ENCODE data around the gene CFAP73.

The CFAP73 gene

DNA sequence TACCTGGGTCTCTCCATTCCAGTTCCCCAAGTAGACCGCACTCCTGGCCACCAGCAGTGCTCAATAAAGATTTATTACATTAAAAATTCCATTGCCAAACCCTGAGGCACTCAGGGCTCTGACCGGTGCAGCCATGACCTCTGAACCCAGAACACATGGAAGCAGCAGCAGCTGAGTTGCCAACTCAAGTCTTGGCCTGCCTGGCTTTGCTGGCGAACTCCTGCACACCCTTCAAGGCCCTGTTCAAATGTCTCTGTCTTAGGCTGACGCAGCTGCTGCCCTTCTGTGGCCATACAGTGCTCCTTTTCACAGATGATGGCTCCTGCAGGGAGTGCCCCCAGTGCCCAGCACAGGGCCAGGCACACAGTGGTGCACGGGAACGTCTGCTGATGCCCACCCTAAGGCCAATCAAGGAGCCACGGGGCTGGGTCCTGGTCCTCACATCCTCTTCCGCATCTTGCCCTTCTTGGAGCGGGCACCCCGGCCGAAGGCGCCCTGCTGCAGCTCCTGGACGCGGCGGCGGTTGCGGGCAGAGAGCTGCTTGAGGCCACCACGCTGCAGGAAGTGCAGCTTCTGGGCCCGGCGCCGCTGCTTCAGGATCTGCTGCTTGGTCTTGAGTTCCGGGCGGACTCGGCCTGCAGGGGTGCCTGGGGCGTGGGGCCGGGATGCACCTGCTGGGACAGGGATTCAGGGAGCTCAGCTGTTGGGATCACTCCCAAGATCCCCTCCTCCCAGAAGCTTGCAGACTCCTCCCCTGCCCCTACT is 9.1 kb downstream of the CFAP73 start:
- Histone ChIP-seq H3K36me3 (ENCODE audit: insufficient read depth, low read depth, low read length) (peaks cover 48% of the 10 kb centered on the region), H3K4me3 (ENCODE audit: low read length) (no peak overlapping the region), H3K4me1 (ENCODE audit: insufficient read depth, low read length) (peaks cover 7% of the 10 kb centered on the region; the same call in 1 of the 2 replicates), H3K27ac (ENCODE audit: low read length) (no peak overlapping the region), H3K9ac (ENCODE audit: low read depth, low read length) (no peak overlapping the region), H3K27me3 (ENCODE audit: insufficient read depth, low read length) (peaks cover 25% of the 10 kb centered on the region), H3K9me3 (ENCODE audit: insufficient read depth, low read depth, low read length) (no peaks in the 10 kb centered on the region)

DNA sequence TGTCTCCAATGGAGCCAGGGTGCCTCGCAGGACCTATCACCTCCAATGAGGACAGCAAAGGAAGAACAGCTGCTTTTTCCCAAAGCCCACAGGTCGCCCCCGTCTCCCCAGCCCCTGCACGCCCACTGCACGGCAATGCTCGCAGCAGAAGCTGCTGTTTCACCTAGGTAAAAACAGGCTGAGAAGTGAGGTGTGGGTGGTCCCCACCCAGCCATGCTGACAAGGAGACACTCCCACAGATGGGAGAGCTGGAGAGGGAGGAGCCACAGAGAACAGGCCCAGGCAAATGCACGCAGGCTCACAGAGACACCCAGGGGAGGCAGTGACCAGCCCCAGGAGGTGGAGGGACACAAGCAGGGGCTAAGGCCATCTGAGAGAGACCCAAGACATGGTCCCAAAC is 10.4 kb downstream of the CFAP73 start:
- H3K4me1 ChIP-seq (ENCODE audit: insufficient read depth, low read length), result peaks cover 7% of the 10 kb centered on the region; the same call in 1 of the 2 replicates
- H3K4me3 ChIP-seq (ENCODE audit: low read length), result no peak overlapping the region
- no peak overlapping the region for H3K27ac ChIP-seq (ENCODE audit: low read length)
- no peaks in the 10 kb centered on the region for H3K9me3 ChIP-seq (ENCODE audit: insufficient read depth, low read depth, low read length)
- peaks cover 12% of the 10 kb centered on the region for H3K27me3 ChIP-seq (ENCODE audit: insufficient read depth, low read length)
- no peak overlapping the region for H3K9ac ChIP-seq (ENCODE audit: low read depth, low read length)
- H3K36me3 ChIP-seq (ENCODE audit: insufficient read depth, low read depth, low read length), result peaks cover 57% of the 10 kb centered on the region

DNA sequence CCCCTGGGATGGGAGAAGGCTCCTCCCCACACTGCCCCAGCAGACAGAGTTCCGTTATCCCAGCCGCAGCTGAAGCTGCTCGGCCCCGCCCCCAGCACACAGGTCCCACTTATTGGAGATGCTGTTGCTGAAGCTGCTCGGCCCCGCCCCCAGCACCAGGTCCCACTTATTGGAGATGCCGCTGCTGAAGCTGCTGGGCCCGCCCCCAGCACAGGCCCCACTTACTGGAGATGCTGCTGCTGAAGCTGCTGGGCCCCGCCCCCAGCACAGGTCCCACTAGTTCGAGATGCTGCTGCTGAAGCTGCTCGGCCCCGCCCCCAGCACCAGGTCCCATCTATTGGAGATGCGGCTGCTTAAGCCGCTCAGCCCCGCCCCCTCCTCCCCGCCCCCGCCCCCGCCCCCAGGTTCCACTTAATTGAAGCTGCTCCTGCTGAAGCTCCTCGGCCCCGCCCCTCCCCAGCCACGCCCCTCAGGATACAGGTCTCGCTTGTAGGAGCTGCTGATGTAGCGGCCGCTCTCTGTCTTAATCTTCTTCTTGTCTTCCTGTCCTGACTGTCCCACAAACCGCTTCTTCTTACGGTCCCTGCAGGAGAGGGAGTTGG is 12.0 kb downstream of the CFAP73 start:
- Histone ChIP-seq H3K36me3 (ENCODE audit: insufficient read depth, low read depth, low read length) (peaks cover 73% of the 10 kb centered on the region), H3K27me3 (ENCODE audit: insufficient read depth, low read length) (no peaks in the 10 kb centered on the region), H3K9me3 (ENCODE audit: insufficient read depth, low read depth, low read length) (no peaks in the 10 kb centered on the region), H3K9ac (ENCODE audit: low read depth, low read length) (no peak overlapping the region), H3K4me3 (ENCODE audit: low read length) (no peak overlapping the region), H3K27ac (ENCODE audit: low read length) (no peak overlapping the region), H3K4me1 (ENCODE audit: insufficient read depth, low read length) (peaks cover 7% of the 10 kb centered on the region; the same call in 1 of the 2 replicates)

DNA sequence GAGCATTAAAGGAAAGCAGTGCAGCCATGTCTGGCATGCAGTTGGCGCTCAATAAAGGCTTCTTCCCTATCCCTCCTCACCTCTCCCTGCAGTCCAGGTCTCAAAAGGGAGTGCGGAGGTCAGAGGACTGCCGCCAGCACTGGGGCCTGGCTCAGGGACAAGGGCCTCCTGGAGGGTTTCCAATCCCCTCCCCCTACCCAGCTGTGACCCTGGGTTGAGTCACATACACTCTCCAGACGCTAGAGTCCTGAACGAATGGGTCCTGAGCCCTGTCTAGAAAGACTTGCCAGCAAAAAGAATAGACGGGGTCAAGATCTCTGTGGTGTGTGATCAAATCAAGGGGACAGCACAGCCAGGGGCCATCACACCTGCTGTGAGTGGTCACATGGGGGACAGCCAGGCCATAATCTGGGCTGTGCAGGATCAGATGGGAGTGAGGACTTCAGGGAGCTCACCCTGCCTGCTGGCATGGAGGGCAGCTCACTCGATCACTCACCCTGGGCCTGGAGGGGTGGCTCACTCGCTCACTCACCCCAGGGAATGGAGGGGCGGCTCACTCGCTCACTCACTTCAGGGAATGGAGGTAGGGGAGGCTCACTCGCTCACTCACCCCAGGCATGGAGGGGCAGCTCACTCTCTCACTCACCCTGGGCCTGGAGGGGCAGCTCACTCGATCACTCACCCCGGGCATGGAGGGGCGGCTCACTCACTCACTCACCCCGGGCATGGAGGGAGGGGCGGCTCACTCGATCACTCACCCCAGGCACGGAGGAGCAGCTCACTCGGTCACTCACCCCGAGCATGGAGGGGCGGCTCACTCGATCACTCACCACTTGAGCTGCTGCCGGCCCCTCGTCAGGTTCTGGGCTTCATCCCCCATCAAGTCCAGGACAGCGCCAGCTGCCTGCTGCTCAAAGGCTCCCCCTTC is 12.8 kb downstream of the CFAP73 start:
- H3K9me3 ChIP-seq (ENCODE audit: insufficient read depth, low read depth, low read length), result no peaks in the 10 kb centered on the region
- peaks cover 82% of the 10 kb centered on the region for H3K36me3 ChIP-seq (ENCODE audit: insufficient read depth, low read depth, low read length)
- H3K4me1 ChIP-seq (ENCODE audit: insufficient read depth, low read length), result peaks cover 7% of the 10 kb centered on the region; the same call in 1 of the 2 replicates
- no peak overlapping the region for H3K9ac ChIP-seq (ENCODE audit: low read depth, low read length)
- H3K27ac ChIP-seq (ENCODE audit: low read length), result no peak overlapping the region
- H3K4me3 ChIP-seq (ENCODE audit: low read length), result no peak overlapping the region
- H3K27me3 ChIP-seq (ENCODE audit: insufficient read depth, low read length), result no peaks in the 10 kb centered on the region

DNA sequence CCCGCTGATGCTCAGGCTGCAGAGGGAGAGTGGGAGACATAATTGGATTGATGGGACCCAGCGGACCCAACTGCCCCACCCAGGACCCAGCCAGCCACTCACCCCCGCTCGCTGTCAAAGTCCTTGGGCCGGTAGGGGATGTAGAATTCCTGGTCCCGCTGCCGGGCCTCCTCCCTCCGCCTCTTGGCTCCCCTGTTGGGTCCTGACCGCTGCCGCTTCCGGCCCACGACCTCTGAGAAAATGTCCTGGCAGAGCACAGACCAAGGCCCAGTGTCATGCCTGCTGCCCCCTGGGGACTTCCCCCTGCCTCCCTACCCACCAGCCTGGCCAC is 13.5 kb downstream of the CFAP73 start:
- Histone ChIP-seq H3K4me3 (ENCODE audit: low read length) (no peak overlapping the region), H3K9ac (ENCODE audit: low read depth, low read length) (no peak overlapping the region), H3K9me3 (ENCODE audit: insufficient read depth, low read depth, low read length) (no peaks in the 10 kb centered on the region), H3K4me1 (ENCODE audit: insufficient read depth, low read length) (peaks cover 7% of the 10 kb centered on the region; the same call in 1 of the 2 replicates), H3K27ac (ENCODE audit: low read length) (no peak overlapping the region), H3K27me3 (ENCODE audit: insufficient read depth, low read length) (no peaks in the 10 kb centered on the region), H3K36me3 (ENCODE audit: insufficient read depth, low read depth, low read length) (peaks cover 84% of the 10 kb centered on the region)

DNA sequence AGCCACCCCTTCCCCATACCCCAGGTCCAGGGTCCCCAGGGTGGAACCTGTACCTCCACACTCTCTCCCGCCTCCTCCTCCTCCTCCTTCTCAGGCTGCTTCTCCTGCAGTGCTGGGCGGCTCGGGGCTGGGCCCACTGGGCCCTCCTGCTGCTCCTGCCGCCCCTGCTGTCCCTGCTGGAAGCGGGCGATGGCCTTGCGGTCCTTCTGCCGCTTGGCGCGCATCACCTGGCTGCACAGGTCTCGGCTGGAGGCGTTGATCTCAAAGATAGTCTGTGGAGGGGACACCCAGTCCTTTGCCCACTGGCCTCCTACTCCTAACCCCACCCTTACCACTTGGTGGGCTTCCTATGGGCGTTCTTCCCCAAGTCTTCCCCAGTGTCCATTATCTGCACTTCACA is 14.5 kb downstream of the CFAP73 start:
- no peak overlapping the region for H3K9ac ChIP-seq (ENCODE audit: low read depth, low read length)
- no peaks in the 10 kb centered on the region for H3K27me3 ChIP-seq (ENCODE audit: insufficient read depth, low read length)
- no peak overlapping the region for H3K4me3 ChIP-seq (ENCODE audit: low read length)
- no peaks in the 10 kb centered on the region for H3K9me3 ChIP-seq (ENCODE audit: insufficient read depth, low read depth, low read length)
- peaks cover 84% of the 10 kb centered on the region for H3K36me3 ChIP-seq (ENCODE audit: insufficient read depth, low read depth, low read length)
- no peak overlapping the region for H3K27ac ChIP-seq (ENCODE audit: low read length)
- peaks cover 7% of the 10 kb centered on the region; the same call in 1 of the 2 replicates for H3K4me1 ChIP-seq (ENCODE audit: insufficient read depth, low read length)

DNA sequence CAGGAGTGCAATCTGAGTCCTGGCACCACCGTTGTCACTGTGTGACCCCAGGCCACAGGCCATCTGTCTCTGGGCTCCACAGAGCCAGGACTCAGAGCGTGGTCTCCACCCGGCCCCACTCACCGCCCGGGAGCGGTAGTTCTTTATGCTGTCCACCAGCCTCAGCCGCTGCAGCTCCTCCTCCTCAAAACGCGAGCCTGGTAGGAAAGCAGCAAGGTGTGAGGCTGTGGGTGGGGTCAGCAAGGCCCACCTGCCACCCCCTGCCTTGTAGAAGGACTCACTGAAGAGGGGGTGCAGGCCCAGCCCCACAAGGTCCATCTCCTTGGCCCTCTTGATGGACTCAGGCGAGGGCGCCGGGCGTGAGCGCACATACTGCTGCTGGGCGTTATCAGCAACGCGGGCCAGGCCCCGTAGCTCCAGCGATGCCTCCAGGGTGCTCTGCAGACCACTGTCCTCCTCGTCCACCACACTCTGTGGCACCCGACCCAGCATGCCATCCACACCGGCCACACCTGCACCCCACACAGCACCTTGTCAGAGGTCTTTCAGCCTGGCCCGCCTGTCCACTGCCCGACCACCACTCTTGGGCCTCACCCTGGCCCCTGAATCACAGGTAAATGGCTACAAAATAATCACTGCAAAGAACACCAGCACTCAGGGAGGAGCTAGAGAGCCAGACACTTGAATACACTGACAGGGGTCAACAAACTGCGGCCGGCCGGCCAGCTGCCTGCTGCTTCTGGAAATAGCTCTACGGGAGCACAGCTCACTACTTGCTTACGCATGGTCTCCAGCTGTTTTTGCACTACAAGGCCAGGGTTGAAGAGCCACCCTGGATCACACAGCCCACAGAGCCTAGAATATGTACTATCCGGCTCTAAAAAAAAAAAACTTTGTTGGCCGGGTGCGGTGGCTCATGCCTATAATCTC is 16.3 kb downstream of the CFAP73 start:
- Histone ChIP-seq H3K36me3 (ENCODE audit: insufficient read depth, low read depth, low read length) (peaks cover 82% of the 10 kb centered on the region), H3K4me1 (ENCODE audit: insufficient read depth, low read length) (peaks cover 7% of the 10 kb centered on the region; the same call in 1 of the 2 replicates), H3K9me3 (ENCODE audit: insufficient read depth, low read depth, low read length) (no peaks in the 10 kb centered on the region), H3K27ac (ENCODE audit: low read length) (no peak overlapping the region), H3K27me3 (ENCODE audit: insufficient read depth, low read length) (no peaks in the 10 kb centered on the region), H3K9ac (ENCODE audit: low read depth, low read length) (no peak overlapping the region), H3K4me3 (ENCODE audit: low read length) (no peak overlapping the region)

DNA sequence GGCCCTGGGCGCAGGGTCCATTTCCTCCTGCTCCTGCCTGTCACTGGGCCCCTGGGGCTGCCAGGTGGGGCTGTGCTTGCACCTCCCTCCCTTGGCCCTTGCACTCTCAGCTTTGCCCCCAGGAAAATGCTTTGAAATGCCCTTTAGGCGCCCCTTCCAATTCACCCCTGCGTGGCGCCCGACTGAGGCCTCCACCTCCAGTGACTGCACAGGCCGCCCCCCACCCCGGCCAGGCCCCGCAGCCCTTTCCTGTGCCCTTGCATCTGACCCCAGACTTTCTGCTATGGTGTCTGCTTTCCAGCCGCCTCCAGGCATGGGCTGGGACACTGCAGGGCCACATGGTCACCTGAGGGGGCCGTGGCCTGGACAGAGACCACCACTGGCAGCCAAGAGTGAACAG is 18.3 kb downstream of the CFAP73 start:
- Histone ChIP-seq H3K4me3 (ENCODE audit: low read length) (no peak overlapping the region), H3K9ac (ENCODE audit: low read depth, low read length) (no peak overlapping the region), H3K27me3 (ENCODE audit: insufficient read depth, low read length) (no peaks in the 10 kb centered on the region), H3K27ac (ENCODE audit: low read length) (no peak overlapping the region), H3K9me3 (ENCODE audit: insufficient read depth, low read depth, low read length) (no peaks in the 10 kb centered on the region), H3K4me1 (ENCODE audit: insufficient read depth, low read length) (no peaks in the 10 kb centered on the region), H3K36me3 (ENCODE audit: insufficient read depth, low read depth, low read length) (peaks cover 93% of the 10 kb centered on the region)

DNA sequence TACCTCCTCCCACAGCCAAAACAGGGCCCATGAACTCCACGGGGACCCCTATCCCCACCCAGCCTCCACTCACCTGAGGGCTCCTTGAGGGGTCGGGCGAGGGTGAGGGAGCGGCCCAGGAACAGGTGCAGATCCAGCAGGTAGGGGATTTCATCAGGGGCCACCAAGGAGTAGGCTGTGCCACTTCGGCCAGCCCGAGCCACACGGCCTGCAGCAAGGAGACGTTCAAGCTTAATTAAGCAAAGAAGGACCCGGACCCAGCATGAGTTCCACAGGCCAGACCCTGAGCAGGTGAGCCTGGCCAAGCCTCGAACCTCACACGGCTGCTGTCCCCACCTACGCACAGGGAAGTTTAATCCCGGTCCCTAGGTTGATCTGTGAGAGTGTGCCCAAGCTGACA is 20.2 kb downstream of the CFAP73 start:
- Histone ChIP-seq H3K9ac (ENCODE audit: low read depth, low read length) (no peak overlapping the region), H3K27me3 (ENCODE audit: insufficient read depth, low read length) (no peaks in the 10 kb centered on the region), H3K36me3 (ENCODE audit: insufficient read depth, low read depth, low read length) (peaks cover 97% of the 10 kb centered on the region), H3K27ac (ENCODE audit: low read length) (no peak overlapping the region), H3K4me1 (ENCODE audit: insufficient read depth, low read length) (no peaks in the 10 kb centered on the region), H3K4me3 (ENCODE audit: low read length) (no peak overlapping the region), H3K9me3 (ENCODE audit: insufficient read depth, low read depth, low read length) (no peaks in the 10 kb centered on the region)

DNA sequence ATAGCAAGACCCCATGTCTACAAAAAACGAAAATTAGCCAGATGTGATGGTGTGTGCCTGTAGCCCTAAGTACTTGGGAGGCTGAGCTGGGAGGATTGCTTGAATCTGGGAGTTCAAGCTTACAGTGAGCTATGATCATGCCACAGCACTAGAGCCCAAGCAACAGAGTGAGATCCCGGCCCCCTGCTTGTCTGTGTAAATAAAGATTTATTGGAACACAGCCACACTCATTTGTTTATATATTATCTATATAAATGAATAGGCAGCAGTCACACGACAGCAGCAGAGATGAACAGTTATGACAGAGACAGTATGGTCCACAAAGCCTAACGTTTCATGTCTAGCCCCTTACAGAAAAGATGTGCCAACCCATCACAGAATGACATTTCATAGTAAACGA is 20.9 kb downstream of the CFAP73 start:
- Histone ChIP-seq H3K9ac (ENCODE audit: low read depth, low read length) (no peak overlapping the region), H3K4me1 (ENCODE audit: insufficient read depth, low read length) (no peaks in the 10 kb centered on the region)

DNA sequence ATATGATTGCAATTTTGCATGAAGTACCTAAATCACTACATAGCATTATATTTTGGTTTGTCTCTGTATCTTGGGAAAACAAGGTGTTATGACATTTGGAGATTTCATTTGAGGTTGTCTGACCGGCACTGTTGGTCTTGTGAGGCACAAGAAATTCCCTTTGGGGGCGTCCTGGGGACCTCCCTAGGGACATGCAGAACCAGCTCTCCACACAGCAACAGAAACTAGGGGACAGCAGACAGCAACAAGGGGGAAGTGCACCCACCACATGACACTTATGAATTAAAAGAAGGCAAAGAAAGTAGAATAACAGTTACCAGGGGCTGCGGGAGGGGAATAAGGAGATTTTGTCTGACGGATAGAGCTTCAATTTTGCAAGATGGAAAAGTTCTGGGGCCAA is 21.4 kb downstream of the CFAP73 start:
- Histone ChIP-seq H3K9me3 (ENCODE audit: insufficient read depth, low read depth, low read length) (no peaks in the 10 kb centered on the region), H3K4me3 (ENCODE audit: low read length) (no peak overlapping the region), H3K9ac (ENCODE audit: low read depth, low read length) (no peak overlapping the region), H3K4me1 (ENCODE audit: insufficient read depth, low read length) (no peaks in the 10 kb centered on the region), H3K27me3 (ENCODE audit: insufficient read depth, low read length) (no peaks in the 10 kb centered on the region), H3K27ac (ENCODE audit: low read length) (no peak overlapping the region), H3K36me3 (ENCODE audit: insufficient read depth, low read depth, low read length) (peaks cover 89% of the 10 kb centered on the region)

More for the DNA sequence above, 20.9 kb downstream of the CFAP73 start:
- Histone ChIP-seq H3K27ac (ENCODE audit: low read length) (no peak overlapping the region), H3K27me3 (ENCODE audit: insufficient read depth, low read length) (no peaks in the 10 kb centered on the region), H3K9me3 (ENCODE audit: insufficient read depth, low read depth, low read length) (no peaks in the 10 kb centered on the region), H3K36me3 (ENCODE audit: insufficient read depth, low read depth, low read length) (peaks cover 93% of the 10 kb centered on the region), H3K4me3 (ENCODE audit: low read length) (no peak overlapping the region)

Measured in iPS-20b (cell line).